Stimulated activated CD4-positive, alpha-beta T cell treated with anti-CD3 and anti-CD28 coated beads, Interleukin-4, amount 100 ng/mL, for 48 hours (primary cell): ENCODE data around the gene LHX2.

ENCODE experiments used
- DNase-seq, 2 donors: peaks; one replicate each; pipeline ENCODE4 v3.0.0-alpha.2; 2020; ENCODE audit warnings: low read depth in 2 of 2

Gene LHX2

DNA sequence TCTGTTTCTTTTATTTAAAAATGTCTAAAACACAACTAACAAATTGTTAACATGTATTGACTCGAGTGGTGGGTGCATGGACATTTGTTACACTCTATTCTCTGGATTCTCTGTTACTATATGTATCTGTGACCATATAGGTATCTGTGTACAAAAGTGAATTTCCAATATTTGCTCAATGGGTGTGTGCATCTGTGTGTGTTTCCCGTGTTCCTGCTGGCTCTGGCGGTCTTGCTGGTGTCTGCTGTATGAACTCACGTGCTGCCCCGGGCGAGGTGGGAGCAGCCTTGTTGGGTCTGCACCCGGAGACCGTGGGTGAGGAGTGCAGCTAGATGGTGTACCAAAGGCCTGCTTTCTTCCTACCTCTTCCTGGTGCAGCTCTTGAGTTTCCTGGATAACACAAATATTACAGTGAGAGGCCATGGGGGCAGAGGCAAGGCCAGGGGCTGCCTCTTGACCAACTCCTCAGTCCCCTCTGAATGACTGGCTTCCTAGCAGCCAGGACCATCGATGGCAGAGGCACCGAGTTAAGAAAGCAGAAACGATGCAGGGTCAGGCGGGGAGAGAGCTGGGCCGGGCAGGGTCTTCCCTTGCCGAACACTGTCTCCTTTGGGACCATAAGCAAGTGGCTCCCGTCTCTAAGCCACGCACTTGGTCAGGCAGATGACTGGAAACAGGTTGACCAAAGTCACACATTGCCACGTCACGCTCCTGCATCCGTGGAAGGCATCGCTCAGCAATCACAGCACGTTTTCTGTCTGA, 49.5 kb downstream of the LHX2 start:
- DNase-seq = no peak

DNA sequence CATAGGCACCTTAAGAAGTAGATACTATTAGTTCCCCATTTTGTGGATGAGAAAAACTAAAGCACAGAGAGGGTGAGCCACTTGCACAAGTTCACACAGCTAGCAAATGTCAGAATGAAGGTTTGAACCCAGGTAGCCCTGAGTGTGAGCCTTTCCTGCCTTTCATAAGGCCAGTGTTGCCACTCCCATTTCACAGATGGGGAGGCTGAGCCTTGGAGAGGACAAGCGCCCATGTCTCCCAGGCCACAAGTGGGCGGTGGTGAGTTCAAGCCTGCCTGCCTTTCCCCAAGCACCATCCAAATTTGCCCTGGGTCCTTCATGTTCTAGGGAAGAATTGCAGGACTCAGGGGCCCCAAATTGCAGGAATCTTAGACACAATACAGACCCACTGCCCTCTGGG, 50.6 kb downstream of the LHX2 start:
- no peak for DNase-seq

DNA sequence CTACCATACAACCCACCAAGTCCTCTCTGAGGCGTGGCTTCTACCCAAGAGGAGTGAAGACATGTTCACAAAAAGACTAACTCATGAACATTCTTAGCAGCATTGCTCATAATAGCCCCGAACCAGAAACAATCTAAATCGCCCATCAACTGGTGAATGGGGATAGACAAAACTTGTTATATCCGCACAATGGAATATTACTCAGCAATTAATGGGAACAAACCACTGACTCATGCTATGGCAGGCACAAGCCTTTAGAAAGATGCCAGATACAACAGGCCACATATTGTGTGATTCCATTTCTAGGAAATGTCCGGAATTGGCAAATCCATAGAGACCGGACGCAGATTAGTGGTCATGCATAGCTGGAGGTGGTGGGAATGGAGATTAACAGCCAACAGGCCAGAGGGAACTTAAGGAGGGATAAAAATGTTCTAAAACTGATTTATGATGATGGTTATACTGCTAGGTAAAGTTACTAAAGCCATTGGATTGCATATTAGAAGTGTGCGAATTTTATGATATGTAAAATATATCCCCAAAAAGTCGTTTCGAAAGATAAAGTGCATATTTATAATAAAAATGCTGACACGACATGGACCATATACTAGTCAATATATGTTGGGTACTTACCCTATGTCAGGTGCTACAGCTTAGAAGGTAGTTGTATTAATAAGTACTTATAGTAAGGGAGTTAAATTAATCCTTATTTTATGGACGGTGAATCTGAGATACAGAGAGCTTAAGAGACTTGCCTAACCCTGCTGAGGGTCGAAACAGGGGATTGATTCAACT, 55.4 kb downstream of the LHX2 start:
- no peak for DNase-seq

DNA sequence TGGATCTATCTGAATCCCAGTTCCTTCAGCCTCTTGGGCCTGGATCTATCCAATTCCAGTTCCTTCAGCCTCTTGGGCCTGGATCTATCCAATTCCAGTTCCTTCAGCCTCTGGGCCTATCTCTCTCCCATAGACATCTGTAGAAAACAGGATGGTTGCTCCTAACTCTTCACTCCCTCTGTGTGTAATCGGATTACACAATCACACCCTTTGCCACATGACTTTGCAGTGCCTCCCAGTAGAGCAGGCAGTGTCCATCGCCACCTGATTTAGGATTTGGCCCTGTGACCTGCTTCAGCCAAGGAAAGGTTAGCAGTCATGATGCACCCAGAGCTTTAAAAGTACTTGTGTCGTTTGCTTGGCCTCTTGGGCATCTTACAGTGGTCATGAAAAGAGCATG, 56.7 kb downstream of the LHX2 start:
- no peak for DNase-seq

DNA sequence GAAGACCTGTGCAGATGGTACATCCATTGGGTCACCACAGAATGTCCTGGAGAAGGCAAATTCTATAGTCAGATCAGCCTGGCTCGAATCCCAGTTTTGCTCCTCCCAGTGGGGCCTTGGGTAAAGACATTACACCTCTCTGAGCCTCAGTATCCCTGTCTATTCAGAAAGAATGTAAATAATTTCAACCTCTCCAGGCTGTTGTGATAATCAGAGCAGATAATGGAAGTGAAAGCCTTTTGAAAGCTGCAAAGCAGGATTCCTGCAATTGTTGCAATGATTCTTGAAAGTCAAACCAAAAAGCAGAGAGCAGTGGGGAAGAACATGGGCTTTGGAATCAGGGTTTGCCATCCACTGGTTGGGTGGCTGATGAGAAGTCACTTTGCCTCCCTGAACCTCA, 63.2 kb downstream of the LHX2 start:
- DNase-seq = no peak

DNA sequence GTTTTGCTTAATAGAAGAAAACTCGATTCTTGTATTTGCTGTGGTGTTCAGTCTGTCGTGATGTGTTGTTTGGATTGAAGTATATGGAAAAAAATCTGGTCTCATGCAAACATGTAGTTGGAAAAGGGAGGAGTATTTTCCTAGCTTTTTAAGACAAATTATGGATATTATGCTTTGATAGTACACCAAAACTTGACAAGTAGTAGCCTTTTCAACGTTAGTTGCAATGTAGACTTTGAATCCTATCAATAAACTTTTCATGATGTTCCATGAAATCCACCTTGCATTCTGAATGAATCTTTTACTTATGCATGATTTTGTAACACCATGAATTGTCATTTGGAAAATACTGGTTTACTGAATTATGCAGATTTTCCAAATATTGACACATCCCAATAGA, 64.2 kb downstream of the LHX2 start:
- no peak for DNase-seq

DNA sequence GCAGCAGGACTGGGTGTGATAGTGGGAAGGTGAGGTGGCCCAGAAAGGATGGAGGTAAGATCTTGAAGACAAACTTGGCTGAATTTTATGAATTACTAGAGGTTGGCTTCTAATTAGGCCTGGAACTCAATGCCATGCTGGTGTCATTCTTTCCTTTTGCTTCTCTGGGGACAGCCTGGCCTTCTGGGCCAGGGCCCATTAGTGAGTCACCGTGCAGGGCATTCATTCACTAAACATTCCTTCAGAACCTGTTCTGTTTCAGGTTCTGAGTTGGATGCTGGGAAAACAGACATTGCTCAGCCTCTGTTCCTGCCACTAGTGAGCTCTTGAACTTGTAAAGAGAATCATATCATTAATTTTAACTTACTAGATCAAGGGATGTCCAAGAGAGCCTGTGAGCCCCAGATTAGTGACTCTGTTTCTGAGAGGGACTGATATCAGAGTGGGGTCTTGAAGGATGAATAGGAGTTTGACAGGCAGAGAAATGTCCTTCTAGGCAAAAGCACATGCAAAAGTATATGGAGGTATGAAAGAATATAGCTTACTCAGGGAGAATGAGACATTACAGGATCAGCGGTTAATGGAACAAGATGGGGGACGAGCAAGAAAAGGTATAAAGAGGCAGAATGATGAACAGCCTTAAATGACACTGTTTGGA, 66.5 kb downstream of the LHX2 start:
- no peak for DNase-seq

DNA sequence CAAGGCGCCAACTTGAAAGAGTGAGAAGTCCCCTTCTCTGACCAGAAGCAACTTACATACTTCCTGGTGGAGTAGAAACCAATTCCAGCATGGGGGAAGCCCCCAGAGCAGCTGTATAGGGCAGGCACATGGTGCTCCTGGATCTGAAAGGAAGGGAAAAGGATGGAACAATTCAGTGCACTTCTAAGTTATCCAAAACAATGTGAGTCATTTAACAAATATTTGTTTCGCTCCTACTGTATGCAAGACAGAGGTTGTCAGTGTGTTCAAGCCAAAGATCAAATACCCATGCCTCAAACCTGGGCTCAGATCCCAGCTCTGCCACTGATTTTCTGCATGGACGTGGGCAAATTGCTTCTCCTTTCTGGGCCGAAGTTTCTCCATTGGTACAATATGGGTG, 67.1 kb downstream of the LHX2 start:
- DNase-seq = no peak

DNA sequence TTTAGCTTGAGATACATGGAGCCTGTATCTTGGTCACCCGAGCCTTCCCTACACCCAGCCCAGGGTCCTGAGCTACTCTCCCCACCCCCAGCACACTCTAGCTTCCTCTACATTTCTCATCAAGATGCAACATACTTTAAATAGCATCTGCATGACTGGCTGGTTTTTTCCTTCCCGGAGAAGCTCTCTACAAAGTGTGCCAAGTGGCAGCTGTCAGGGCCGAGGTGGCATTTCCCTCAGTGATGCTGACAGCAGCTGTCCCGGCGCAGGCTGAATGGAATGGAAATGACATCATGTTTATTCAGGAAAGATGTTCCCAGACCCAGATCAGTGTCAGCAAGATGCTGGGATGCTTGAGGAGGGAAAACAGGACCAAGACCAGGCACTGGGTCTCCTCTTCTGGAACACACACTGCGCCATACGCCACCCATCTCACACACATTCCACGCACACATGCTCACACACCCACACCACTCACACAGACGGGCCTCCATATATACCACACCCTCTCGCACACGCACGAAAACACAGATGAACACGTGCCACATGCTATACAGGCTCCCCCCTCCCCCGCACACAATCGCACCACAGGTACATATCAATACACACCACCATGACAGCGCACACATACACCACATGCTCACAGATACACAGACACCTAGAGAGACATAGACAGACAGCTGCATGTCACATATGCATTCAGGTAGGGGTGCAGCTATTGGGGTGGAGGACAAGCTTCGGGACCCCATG, 67.8 kb downstream of the LHX2 start:
- no peak for DNase-seq

DNA sequence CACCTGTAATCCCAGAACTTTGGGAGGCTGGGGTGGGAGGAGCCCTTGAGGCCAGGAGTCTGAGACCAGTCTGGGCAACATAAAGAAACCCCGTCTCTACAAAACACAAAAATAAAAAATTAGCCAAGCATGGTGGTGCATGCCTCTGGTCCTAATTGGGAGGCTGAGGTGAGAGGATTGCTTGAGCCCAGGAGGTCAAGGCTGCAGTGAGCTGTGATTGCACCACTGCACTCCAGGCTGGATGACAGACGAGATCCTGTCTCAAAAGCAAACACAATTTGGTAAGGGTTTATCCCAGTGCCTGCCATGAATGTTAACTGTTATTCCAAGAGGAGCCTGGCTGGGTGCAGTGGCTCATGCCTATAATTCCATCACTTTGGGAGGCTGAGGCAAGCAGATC, 71.1 kb downstream of the LHX2 start:
- no peak for DNase-seq
